NCI-H1694 (cell line): ENCODE results near the gene CAMK2B.
"Not testable (repeated sequence)": the region's sequence is repeated elsewhere in the genome, so short reads cannot be mapped to it uniquely, and the experiment has no call there.

Experiments used
- DNase-seq: peaks from one replicate; lab custom pipeline; 2025; lab: John Stamatoyannopoulos, UW

Gene CAMK2B

GRCh38 chr7:44189993-44190872 lies 135.2 kb downstream of the CAMK2B start:
- DNase-seq: no peak

- no peak for DNase-seq
Observed at GRCh38 chr7:44189286-44189992, 136.0 kb downstream of the CAMK2B start, which contains the start of gene GCK. Gene GCK (minus strand): TSS chr7:44189439. CDS start chr7:44188953, 486 bp downstream.

GRCh38 chr7:44188480-44189225 lies 136.7 kb downstream of the CAMK2B start:
- no peak for DNase-seq

- DNase-seq: no peak
Observed at GRCh38 chr7:44187636-44188416, 137.6 kb downstream of the CAMK2B start.

- DNase-seq: no peak
Observed at GRCh38 chr7:44186736-44187135, 138.7 kb downstream of the CAMK2B start.

GRCh38 chr7:44185729-44186128 lies 139.7 kb downstream of the CAMK2B start:
- no peak for DNase-seq

GRCh38 chr7:44184873-44185446 lies 140.4 kb downstream of the CAMK2B start:
- no peak for DNase-seq

- DNase-seq: no peak
Observed at GRCh38 chr7:44184206-44184872, 141.1 kb downstream of the CAMK2B start.

- no peak for DNase-seq
Observed at GRCh38 chr7:44183386-44183785, 142.0 kb downstream of the CAMK2B start.

GRCh38 chr7:44182827-44183226 lies 142.6 kb downstream of the CAMK2B start:
- no peak for DNase-seq

GRCh38 chr7:44180631-44181030 lies 144.8 kb downstream of the CAMK2B start:
- DNase-seq: no peak

GRCh38 chr7:44177570-44178131 lies 147.7 kb downstream of the CAMK2B start:
- peak; percentile 12 for DNase-seq

- no peak for DNase-seq
Observed at GRCh38 chr7:44176486-44176885, 148.9 kb downstream of the CAMK2B start.

- DNase-seq: no peak
Observed at GRCh38 chr7:44175730-44176129, 149.7 kb downstream of the CAMK2B start.

- DNase-seq: not testable (repeated sequence)
Observed at GRCh38 chr7:44174694-44174948, 150.8 kb downstream of the CAMK2B start.

- DNase-seq: no peak
Observed at GRCh38 chr7:44173911-44174693, 151.3 kb downstream of the CAMK2B start.

GRCh38 chr7:44172803-44173424 lies 152.5 kb downstream of the CAMK2B start:
- DNase-seq: no peak

GRCh38 chr7:44172352-44172751 lies 153.0 kb downstream of the CAMK2B start:
- no peak for DNase-seq

GRCh38 chr7:44171901-44172300 lies 153.5 kb downstream of the CAMK2B start:
- not testable (repeated sequence) for DNase-seq
